ENCODE data around the gene MFSD6.
"Not testable (repeated sequence)": the region's sequence is repeated elsewhere in the genome, so short reads cannot be mapped to it uniquely, and the experiment has no call there.

The MFSD6 gene
- 34.8 to 104 (median 67.8) reads per million in 18 experiments for total RNA-seq

DNA sequence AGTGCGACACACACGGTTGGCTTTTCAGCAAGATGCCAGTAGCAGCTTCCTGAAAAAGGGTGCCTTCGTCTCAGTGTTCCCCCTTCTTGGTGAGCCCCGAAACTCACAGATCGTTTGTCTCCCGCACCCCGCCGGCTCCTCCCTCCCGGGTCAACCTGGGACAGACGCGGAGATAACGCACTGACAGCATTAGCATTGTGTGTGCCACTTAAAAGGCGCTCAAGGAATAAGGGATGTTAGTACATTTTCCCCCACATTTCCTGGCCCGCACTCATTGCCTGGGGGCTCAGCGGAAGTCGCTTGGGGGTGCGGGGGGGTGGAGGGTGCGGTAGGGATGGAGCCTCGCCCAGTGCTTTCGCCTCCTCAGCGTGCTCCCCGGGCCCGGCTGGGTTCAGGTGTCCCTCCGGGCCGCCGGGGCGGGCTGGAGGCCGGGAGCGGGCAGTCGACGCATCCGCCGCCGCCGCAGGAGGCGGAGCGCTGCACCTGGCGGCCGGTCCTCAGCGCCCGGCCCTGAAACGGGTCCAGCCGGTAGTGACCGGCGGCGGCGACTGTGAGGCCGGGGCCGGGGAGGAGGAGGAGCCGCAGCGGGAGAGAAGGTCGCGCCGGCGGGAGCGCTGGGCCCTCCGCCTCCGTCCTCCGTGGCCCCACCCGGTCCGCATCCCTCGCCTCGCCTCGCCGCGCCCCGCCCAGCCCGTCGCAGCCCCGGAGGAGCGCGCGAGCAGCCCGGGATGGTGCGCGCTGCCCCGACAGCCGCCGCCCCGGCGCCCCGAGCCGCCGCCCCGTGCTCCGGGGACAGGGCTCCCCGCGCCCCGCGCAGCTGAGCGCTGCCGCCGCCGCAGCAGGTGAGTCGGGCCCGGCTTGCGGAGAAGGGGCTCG is at the start of gene MFSD6:
MFSD6 (plus strand) TSS at position 694 of the 876 bp plus-strand sequence. CDS start 27,675 bp downstream, outside the sequence.
- DNase-seq, result peak; percentile 12 to 55

DNA sequence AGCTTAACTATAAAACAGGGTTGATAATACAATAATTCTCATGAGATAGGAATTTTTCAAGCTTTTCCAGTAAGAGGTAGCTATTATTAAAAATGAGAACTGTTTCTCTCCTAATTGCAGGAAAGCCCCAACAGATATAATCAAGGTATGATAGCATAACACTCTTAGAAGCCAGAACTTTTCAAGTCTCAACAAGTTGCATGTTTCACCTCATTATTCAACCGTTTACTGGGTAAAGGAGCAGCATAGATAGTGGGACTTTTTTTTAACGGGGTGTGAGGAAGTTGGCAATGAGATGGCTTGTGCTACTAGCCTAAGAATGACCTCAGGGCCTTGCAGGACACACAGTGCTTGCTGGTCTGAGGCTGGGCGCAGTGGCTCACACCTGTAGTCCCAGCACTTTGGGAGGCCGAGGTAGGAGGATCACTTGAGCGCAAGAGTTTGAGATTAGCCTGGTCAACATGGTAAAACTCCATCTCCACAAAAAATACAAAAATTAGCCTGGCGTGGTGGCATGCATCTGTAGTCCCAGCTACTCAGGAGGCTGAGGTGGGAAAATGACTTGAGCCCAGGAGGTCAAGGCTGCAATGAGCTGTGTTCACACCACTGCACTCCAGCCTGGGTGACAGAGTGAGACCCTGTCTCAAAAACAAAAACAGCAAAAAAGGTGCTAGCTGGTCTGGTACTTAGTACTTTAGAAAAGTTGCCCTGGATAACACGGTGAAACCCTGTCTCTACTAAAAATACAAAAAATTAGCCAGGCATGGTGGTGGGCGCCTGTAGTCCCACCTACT is 49.3 kb upstream of the MFSD6 start:
- DNase-seq, result not testable (repeated sequence)

DNA sequence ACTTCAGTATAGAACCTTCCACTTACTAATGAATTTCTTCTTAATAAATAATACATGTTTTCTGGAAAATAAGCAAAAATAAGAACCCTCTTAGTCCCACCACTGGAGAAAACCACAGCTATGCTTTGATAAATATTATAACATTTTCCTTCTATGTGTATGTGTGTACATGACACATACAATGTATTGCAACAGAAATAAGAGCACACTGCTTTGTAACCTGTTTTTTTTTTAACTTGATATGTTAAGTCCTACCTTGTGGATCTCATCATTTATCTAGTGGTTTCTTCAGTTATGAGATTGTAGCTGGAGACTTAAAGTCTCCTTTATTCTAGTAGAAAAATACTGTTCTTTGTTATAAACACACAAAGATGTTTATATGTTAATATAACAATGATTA is 47.6 kb upstream of the MFSD6 start:
- no peak for DNase-seq

DNA sequence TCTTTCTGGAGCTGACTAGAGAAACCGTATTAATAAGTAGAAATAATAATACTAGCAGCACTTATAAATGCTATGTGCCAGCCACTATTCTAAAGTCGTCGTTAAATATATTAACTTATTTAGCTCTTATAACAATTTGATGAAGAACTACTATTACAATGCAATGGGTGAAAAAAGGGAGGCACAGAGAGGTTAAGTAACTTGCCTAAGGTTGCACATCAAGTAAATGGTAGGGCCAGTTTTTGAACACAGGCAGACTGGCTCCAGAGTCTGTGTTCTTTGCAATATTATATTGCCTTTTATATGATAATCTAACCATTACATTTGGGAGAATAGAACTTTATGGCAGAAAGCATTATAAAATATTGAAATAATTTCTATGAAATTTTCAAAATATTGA is 47.2 kb upstream of the MFSD6 start:
- no peak for DNase-seq

DNA sequence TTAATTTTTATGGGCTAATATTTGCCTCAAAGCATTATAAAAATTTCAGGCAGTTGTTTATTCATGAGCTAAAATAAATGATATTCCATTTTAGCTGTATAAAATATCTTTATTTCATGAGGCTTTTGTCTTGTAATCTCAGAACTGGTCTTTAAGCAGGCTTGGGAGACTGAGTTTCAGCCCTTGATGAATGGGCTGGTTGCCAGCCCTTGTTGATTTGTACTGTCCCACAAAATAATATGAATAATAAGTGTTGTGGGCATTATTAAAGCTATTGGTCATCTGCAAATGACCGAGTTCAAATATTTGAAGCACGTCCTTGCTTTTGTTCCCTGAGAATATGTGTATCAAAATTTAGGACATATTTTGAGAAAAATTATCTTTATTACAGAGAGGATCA is 46.6 kb upstream of the MFSD6 start:
- DNase-seq, result no peak

DNA sequence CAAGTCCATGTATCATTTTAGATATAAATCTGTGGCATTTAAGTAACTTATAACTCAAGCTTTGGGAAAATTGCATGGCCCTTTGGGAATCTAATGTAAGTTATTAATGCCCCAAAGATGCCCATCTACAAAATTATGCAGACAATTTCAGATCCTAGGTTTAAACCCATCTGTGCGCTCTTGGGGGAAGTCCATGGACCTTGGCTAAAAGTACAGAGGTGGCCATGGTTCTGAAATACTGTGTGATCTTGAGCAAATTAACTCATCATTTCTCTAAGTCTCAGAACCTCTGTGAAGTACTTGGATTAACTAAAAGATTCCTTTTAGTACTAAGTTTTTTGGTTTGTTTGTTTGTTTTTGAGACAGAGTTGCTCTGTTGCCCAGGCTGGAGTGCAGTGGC is 45.3 kb upstream of the MFSD6 start:
- DNase-seq, result no peak

DNA sequence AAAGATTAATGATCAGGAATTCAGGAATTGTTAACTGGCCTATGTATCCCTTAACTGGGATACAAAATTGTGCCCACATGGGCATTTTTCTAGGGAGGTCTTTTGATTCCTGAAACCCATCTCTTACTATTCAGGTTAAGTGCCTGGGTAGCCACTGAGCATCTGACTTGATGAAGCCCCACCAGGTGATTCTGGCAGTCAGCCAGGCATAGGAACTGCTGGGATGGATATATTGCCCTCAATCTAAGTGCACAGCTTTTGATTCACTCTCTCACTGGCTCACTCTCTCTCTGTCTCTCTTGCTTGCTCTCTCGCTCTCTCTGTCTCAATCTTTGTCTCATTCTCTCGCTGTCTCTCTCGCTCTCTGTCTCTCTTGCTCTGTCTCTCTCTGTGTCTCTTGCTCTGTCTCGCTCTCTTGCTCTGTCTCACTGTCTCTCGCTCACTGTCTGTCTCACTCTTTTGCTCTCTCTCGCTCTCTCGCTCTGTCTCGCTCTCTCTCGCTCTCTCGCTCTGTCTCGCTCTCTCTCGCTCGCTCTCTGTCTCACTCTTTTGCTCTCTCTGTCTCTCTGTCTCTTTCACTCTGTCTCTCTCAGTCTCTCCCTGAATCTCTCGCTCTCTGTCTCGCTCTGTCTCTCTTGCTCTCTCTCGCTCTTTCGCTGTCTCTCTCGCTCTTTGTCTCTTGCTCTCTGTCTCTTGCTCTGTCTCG is 42.5 kb upstream of the MFSD6 start:
- no peak for DNase-seq

DNA sequence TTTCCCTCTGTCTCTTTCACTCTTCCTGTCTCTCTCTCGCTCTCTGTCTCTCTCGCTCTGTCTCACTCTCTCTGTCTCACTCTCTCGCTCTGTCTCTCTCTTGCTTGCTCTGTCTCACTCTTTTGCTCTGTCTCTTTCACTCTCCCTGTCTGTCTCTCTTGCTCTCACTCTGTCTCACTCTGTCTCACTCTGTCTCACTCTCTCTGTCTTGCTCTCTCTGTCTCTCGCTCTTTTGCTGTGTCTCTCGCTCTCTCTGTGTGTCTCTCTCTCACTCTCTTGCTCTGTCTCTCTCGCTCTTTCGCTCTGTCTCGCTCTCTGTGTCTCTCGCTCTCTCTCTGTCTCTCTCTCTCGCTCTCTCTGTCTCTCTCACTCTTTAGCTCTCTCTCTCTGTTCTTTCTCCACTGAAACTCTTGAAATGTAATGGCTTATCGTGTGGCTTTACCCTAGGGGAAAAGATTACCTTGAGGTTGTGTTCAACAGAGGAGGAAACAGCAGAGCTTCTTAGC is 41.9 kb upstream of the MFSD6 start:
- no peak for DNase-seq

DNA sequence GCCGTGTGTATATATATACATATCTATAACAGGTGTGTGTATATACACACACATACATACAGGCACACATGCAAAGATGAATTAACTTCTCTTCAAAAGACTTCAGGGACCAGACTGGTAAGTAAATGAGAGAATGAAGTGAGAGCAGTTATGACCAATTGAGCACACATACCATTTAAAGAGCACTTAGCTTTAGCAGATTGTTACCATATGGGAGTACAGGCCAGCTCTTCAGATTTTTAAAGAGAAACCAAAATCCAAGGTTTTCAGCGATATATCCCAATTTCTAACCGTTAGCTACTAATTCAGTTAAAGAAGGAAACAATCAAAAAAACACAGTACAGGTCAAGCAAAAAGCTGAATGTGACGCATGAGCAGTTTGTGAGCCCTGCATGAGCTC is 41.1 kb upstream of the MFSD6 start:
- DNase-seq, result no peak

DNA sequence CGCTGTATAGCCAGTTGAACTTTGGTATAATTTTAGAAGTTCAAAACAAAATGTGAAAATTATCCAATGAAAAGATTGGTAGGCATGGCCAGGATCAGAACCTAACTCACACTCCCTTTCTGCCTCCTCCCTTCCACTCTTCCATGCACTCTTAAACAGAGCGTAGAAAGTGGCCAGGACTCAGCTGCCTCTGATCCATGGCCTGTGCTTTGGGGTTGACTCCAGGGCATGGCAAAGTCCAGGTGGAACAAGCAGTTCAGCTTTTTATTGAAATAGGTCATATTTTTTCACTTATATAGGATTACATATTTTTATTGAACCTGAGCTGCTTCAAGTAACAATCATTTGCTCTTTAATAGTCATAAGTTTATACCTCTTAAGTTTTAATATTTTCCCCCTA is 38.5 kb upstream of the MFSD6 start:
- DNase-seq, result no peak

DNA sequence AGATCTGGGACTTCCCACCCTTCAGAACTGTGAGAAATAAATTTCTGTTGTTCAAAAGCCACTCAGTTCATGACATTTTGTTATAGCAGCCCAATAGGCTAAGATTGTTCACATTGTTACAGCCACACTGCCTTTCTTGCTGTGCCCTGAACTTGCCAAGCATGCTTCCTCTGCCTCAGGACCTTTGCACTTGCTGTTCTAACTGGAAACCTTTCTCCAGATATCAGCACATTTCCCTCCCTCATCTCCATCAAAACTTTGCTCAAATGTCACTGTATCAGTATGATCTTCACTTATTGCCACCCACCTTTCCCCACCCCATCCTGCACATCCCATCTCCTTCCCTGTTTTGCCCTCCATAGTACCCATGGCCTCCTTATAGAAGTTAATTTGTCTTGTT is 32.1 kb upstream of the MFSD6 start:
- no peak for DNase-seq

DNA sequence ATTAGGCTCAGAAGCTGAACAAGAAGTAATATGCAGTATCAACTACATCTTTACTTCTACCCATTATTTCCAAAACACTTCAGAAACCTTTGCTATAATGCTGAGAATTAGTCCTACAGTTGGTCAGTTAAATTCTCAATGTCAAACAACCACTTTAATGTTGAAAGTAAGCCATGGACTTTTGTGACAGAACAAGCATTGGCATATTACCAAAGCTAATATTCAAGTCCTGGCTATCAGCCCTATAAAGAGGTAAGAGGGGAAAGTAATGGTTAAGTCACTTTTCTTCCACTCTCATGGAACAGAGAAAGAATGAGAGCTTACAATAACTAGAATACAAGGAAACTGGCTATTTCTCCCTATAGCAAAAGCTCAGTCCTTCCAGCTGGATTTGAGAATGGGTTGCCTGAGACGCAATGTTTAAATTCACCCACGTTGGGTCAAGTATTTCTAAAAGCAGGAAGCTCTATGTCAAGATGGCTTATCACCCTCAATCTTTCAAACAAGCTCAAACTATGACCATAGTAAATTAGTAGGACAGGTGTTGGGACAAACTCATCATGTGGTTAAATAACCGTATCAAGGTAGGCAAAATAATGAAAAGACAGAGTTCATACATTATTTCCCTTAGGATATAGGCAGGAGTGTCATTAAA is 31.4 kb upstream of the MFSD6 start:
- no peak for DNase-seq

DNA sequence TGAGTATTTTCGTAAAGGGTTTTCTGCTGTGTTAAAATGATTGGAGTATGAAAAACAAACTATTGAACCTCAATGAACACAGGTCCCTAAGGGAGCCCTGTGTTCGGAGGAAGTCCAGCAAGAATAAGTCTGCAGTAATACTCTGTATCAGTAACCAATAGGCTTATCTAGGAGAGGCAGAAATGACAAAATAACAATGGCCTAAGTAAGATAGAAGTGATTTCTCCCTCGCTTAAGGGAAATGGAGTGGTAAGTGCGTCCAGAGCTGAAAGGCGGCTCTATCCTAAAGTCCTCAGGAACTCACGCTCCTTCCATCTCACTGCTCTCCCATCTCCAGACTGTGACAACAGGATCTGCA is 29.3 kb upstream of the MFSD6 start:
- no peak for DNase-seq

DNA sequence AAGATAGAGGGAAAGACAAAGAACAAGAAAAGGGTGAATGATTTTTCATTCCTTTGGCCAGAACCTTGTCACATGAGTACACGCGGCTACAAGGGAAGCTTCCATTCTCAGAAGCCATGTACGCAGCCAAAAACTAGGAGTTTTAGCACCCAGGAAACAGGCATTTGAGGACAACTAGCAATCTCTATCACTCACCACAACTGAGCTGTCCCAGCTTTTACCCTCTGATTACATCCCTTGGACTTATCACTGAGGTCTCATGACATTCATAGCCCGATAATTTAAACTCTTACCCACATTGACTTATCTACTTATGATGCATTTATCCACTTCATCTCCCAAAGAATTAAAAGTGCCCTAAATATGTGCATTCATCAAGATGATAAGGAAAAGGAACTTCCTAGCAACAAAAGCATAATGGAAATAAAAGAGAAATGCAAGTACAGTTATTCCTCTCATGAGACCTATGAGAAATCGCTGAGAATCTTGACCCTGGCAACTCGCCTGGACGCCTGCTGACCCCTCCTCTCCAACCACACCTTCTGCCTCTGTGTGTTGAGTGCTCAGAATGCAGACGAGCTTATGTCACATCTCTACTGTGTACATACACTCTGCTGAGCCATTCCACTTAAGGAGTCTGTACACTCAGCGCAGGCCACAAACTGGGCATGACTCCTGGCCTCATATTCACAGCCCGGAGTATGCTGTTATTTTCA is 28.7 kb upstream of the MFSD6 start:
- no peak for DNase-seq

DNA sequence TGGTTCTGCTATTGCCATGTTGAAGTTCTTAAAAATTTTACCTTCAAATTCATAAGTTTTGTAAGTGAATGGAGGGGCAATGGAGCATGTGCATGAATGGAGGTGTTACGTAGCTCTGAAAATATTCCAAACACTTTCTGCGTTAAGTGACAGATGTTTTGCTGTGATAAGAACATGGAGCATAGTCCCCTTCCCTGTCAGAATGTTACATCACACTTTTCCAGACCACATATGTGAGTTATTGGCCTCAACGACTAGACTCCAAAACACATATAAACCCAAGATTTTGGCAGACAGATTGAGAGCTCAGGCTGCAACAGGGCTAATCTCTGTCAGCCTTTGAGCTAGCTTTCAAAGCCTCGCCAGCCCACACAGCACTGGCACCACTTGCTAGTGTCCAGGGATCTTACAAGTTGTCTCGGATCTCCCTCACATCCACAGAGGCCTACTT is 27.2 kb upstream of the MFSD6 start:
- DNase-seq, result no peak

DNA sequence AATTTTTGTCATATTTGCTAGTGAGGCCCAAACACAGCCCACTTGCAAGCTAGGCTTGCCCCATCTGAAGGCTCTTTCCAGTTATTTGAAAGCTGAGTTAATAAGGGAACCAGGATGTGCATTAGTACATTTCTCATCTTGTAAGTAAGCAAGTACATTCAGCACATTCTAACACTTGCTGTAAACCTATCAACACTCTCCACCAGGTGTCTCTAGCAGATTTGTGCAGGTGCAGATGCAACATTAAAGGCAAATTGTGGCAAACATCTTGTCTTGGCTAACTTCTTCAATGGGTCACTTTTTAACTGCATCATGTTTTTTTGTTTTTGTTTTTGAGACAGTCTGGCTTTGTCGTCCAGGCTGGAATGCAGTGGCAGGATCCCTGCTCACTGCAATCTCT is 25.3 kb upstream of the MFSD6 start:
- peak; percentile 25 to 26 for DNase-seq

DNA sequence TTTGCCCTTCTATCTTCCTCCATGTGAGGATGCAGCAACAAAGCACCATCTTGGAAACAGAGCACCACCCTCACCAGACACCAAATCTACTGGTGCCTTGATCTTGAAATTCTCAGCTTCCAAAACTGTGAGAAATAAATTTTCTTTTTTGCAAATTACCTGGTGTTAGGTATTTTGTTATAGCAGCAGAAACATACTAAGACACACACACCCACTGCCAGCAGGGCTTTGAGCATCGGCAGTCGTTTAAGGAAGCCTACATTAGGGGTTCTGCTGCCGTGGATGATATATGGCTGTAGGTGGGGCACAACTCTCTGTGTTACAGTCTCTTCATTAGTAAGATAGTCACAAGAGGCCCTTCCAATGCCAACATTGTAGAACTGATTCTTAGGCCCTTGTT is 20.7 kb upstream of the MFSD6 start:
- no peak for DNase-seq

DNA sequence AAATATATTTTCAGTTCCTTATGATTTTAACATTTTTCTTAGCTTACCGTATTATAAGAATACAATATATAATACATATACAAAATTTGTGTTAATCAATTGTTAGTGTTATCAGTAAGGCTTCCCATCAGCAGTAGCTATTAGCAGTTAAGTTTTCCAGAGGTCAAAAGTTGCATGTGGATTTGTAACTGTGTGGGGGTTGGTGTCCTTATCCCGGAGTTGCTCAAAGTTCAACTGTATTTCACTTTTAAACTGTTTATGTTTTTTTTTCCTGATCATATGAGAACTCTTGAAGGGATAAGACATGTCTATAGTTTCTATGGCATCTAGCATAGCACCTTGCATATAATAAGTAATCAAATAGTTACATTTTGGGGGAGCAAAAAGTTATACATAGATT is 11.9 kb upstream of the MFSD6 start:
- DNase-seq, result no peak

DNA sequence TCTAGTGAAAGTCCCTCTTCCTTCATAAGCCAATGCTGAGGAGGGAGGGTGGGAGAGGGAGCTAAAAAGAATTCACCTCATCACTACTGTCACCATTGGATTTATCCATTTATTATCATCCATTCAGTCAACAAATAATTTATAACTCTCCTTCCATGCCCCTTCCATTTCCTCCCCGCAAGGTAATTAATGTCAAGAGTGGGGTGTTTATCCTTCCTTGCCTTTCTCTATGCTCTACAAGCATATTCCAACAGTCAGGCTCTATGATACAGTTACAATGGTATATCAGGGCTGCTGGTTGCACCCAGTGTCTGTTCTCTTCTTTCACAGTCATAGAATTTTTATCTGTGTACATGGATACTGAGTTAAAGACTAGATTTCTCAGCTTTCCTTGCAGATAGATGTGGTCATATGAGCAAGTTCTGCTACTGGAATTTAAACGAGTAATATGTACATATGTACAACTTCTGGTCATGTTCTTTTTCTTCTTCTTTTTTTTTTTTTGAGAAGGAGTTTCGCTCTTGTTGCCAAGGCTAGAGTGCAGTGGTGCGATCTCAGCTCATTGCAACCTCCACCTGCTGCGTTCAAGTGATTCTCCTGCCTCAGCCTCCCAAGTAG is 5.1 kb upstream of the MFSD6 start:
- no peak for DNase-seq

DNA sequence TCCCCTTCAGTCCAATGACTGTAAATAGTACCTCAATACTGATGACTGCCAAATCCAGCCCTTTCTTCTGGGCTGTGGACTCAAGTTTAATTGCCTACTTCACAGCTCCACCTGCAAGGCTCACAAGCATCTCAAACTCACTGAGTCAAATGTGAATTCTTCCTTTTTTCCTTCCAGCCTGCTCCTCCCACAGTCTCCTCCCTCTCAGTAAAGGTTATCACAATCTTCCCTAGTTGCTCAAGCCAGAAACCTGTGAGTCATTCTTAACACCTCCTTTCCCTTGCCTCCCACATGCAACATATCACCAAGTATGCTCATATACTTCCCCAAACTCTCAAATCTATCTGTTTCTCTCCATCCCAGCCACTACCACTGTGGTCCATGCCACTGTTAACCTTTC is 3.7 kb upstream of the MFSD6 start:
- DNase-seq, result peak; percentile 49 to 54

DNA sequence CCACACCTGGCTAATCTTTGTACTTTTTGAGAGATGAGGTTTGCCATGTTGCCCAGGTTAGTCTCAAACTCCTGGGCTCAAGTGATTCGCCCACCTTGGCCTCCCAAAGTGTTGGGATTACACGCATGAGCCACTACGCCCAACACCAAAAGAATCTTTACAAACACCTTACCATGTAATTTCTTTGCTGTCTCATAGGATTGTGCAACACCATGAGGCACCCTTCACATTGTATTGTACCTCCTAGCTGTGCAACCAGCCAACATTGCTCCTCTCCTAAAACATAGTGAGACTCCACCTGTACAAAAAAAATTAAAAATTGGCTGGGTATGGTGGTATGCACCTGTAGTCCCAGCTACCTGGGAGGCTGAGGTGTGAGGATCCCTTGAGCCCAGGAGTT is 3.1 kb upstream of the MFSD6 start:
- no peak for DNase-seq

Data from inflammatory macrophage (primary cell).